OCI-LY1 (cell line): ENCODE measurements around the gene CPA3.

ENCODE experiments used
- CTCF ChIP-seq: fragments of 200-600 bp; sonication (generic), shearing (Covaris generic); IDR thresholded peaks from 2 replicates; pipeline ENCODE4 v1.5.1; 2017; ENCODE audit warnings: mild to moderate bottlenecking, antibody characterized with exemption, low read length, moderate library complexity, mixed read lengths
- EZH2 ChIP-seq: fragments of 200-600 bp; sonication (generic), shearing (Covaris generic); IDR thresholded peaks from 2 replicates; pipeline ENCODE4 v1.8.0; 2017; ENCODE audit warnings: borderline replicate concordance, mixed run types, mild to moderate bottlenecking, antibody characterized with exemption, low read length, moderate library complexity, mixed read lengths

- TF ChIP-seq CTCF (no peak), EZH2 (no peak)
These were observed 65.7 kb downstream of the CPA3 start for GRCh38 chr3:148930752-148931151.
